ENCODE measurements around the gene ZFYVE27. TPM values are rescaled to one million over a fixed set of nuclear protein-coding genes. Genes with fewer than 3 reads are reported as not detected.
A peak's percentile ranks its signal among the peaks of the same experiment; 100 is the strongest.

The ZFYVE27 gene
- total RNA-seq, 2 experiments from 2014 or later, result 24.0 to 33.0 TPM

DNA sequence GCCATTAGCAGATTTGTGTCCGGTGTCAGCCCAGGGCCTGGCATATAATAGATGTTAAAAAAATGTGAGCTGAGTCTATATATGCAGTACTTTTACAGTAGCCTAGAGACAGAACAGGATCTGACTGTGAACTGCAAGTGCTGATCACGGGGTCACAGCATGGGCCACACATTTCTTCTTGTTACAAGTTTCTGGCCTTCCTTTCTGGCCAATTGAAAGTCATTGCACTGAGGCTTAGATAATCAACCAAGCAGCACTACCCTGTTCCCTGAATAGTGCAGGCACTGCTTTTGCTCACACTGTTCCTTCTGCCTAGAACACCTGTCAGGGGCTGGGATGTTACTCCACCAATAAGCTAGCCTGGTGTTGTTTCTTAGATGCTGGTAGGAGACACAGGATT lies 28.8 kb upstream of the ZFYVE27 start:
- ChIA-PET CTCF (ENCODE audit: unreplicated experiment) (interaction anchor here (0.5 kb wide), 1 partner anchor 1704 kb away, joined by 10 read pairs; no protein-coding TSS in a partner anchor), POLR2A (interaction anchor here (0.8 to 1.3 kb wide), 2 partner anchors 22 to 162 kb away, joined by 3 read pairs; no protein-coding TSS in a partner anchor)
- DNase-seq (ENCODE audit: low spot score), result no peak
- intact Hi-C loops (cut with micrococcal nuclease; ENCODE audit: unreplicated experiment), result no loop called here
- no peaks in the 10 kb centered on the region for H3K9me2 ChIP-seq (ENCODE audit: insufficient read depth, low read length)
- no peaks in the 10 kb centered on the region for H3K36me3 ChIP-seq (ENCODE audit: insufficient read depth, low read length)
- H3K4me3 ChIP-seq (ENCODE audit: low read depth, low read length, poor library complexity, severe bottlenecking), result no peak overlapping the region
- BruUV-seq (replicated peaks), result no TSS peak
- no peaks in the 10 kb centered on the region for H3K79me2 ChIP-seq (ENCODE audit: insufficient read depth, low read depth, low read length)
- H4K20me1 ChIP-seq (ENCODE audit: insufficient read depth, low read length), result no peaks in the 10 kb centered on the region
- H3K9me3 ChIP-seq (ENCODE audit: low read length), result no peaks in the 10 kb centered on the region
- TF ChIP-seq EZH2phosphoT487 (IDR thresholded peaks at IDR 0.05; ENCODE audit: borderline replicate concordance, low read depth, low read length), result no peak
- TF ChIP-seq, protein P1, sequence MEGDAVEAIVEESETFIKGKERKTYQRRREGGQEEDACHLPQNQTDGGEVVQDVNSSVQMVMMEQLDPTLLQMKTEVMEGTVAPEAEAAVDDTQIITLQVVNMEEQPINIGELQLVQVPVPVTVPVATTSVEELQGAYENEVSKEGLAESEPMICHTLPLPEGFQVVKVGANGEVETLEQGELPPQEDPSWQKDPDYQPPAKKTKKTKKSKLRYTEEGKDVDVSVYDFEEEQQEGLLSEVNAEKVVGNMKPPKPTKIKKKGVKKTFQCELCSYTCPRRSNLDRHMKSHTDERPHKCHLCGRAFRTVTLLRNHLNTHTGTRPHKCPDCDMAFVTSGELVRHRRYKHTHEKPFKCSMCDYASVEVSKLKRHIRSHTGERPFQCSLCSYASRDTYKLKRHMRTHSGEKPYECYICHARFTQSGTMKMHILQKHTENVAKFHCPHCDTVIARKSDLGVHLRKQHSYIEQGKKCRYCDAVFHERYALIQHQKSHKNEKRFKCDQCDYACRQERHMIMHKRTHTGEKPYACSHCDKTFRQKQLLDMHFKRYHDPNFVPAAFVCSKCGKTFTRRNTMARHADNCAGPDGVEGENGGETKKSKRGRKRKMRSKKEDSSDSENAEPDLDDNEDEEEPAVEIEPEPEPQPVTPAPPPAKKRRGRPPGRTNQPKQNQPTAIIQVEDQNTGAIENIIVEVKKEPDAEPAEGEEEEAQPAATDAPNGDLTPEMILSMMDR (conservative IDR thresholded peaks at IDR 0.05; ENCODE audit: low read length), result no peak
- H3K27ac ChIP-seq (ENCODE audit: low read depth, low read length, poor library complexity, severe bottlenecking), result no peak overlapping the region
- H3K4me2 ChIP-seq (ENCODE audit: low read length), result no peak overlapping the region
- no peak overlapping the region for H2AFZ ChIP-seq (ENCODE audit: low read length)
- no peaks in the 10 kb centered on the region for H3K4me1 ChIP-seq (ENCODE audit: insufficient read depth, low read length, poor library complexity, severe bottlenecking)

DNA sequence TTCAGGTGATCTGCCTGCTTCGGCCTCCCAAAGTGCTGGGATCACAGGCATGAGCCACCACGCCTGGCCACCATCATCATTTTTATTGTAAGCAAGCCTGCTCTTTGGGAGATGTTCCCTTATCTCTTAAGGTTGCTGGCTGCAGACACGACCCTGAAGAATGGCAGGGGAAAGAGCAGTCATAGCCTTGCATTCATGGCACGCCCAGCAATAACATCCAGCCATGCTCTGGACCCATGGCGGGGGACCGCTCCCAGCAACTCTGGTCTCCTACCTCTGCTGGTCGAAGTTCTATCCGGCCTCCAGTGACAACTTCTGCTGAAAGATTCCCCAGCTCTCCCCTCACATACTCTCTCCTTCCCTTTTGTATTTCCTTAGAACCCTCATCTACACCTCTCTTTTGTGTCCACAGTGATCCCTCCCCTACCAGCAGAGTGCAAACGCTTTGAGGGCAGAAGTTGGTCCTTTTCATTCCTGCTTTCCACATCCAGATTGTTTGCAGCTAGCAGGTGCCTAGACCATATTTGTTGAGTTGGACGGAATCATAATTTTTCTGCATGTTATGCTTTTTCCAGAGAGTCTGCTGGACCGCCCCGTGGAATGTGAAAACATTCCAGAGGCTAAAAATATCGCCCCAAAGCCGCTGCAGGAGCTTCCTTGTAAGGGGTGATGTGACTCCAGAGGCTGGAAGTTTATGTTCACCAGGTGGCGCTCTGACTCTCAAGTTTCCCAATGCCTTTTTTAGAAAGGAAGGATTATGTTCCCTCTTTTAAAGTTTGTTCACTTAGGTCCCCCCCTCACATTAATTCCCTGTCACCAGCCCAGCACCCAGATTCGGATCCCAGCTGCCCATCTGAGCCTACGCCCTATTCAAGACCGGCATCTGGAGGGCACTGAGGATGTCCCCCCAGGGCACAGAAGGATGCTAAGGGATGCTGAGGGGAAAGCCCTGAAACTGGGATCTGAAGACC lies 27.7 kb upstream of the ZFYVE27 start:
- no TSS peak for BruUV-seq (replicated peaks)
- POLR2A ChIA-PET, result interaction anchor here (0.7 to 1.3 kb wide), 3 partner anchors 11 to 161 kb away, joined by 3 read pairs; no protein-coding TSS in a partner anchor

More for the DNA sequence above, 27.7 kb upstream of the ZFYVE27 start:
- H4K20me1 ChIP-seq (ENCODE audit: insufficient read depth, low read length), result no peaks in the 10 kb centered on the region
- H3K4me2 ChIP-seq (ENCODE audit: low read length), result no peak overlapping the region
- DNase-seq (ENCODE audit: low spot score), result peak; percentile 41
- no peak for TF ChIP-seq EZH2phosphoT487 (IDR thresholded peaks at IDR 0.05; ENCODE audit: borderline replicate concordance, low read depth, low read length)
- TF ChIP-seq, protein P1 (conservative IDR thresholded peaks at IDR 0.05; ENCODE audit: low read length), result peak; percentile 92
- intact Hi-C loops (cut with micrococcal nuclease; ENCODE audit: unreplicated experiment), result loop anchor here (1.0 kb wide), 1 partner anchor 22 kb away; no protein-coding TSS in a partner anchor
- no peaks in the 10 kb centered on the region for H3K9me2 ChIP-seq (ENCODE audit: insufficient read depth, low read length)
- H3K79me2 ChIP-seq (ENCODE audit: insufficient read depth, low read depth, low read length), result no peaks in the 10 kb centered on the region
- no peak overlapping the region for H3K4me3 ChIP-seq (ENCODE audit: low read depth, low read length, poor library complexity, severe bottlenecking)
- CTCF ChIA-PET (ENCODE audit: unreplicated experiment), result no interaction called here
- no peak overlapping the region for H2AFZ ChIP-seq (ENCODE audit: low read length)
- H3K4me1 ChIP-seq (ENCODE audit: insufficient read depth, low read length, poor library complexity, severe bottlenecking), result no peaks in the 10 kb centered on the region
- no peaks in the 10 kb centered on the region for H3K9me3 ChIP-seq (ENCODE audit: low read length)
- H3K36me3 ChIP-seq (ENCODE audit: insufficient read depth, low read length), result no peaks in the 10 kb centered on the region
- no peak overlapping the region for H3K27ac ChIP-seq (ENCODE audit: low read depth, low read length, poor library complexity, severe bottlenecking)

Data from OCI-LY7 (cell line).